Esophagus (tissue), 2 donors: ENCODE measurements around the gene SPAG7. TPM values are rescaled to one million over a fixed set of nuclear protein-coding genes. Genes with fewer than 3 reads are reported as not detected.

ENCODE experiments used
- H3K27ac ChIP-seq, 2 donors: one replicate each; pipeline ENCODE4 v1.5.1; 2013; ENCODE audit warnings: low read depth in 2 of 2, mild to moderate bottlenecking in 2 of 2, inconsistent platforms in 1 of 2, low read length in 1 of 2, moderate library complexity in 1 of 2
- H3K27me3 ChIP-seq, 2 donors: one replicate each; pipeline ENCODE4 v1.6.1; 2013; ENCODE audit warnings: low read length in 2 of 2, control low read depth in 1 of 2, mild to moderate bottlenecking in 1 of 2; ENCODE audit not compliant: insufficient read depth in 2 of 2, control insufficient read depth in 1 of 2
- H3K36me3 ChIP-seq, 2 donors: one replicate each; pipeline ENCODE4 v1.6.1; 2013; ENCODE audit warnings: low read length in 1 of 2; ENCODE audit not compliant: control insufficient read depth in 2 of 2, insufficient read depth in 2 of 2
- H3K4me1 ChIP-seq, 2 donors: one replicate each; pipeline ENCODE4 v1.6.1; 2013; ENCODE audit warnings: low read length in 1 of 2; ENCODE audit not compliant: control insufficient read depth in 2 of 2, insufficient read depth in 2 of 2
- H3K4me3 ChIP-seq, 2 donors: one replicate each; pipeline ENCODE4 v1.5.1; 2013; ENCODE audit warnings: low read length in 2 of 2, mild to moderate bottlenecking in 2 of 2, low read depth in 1 of 2, moderate library complexity in 1 of 2
- H3K9me3 ChIP-seq, 2 donors: one replicate each; pipeline ENCODE4 v1.6.1; 2013; ENCODE audit warnings: mild to moderate bottlenecking in 2 of 2, low read depth in 1 of 2, low read length in 1 of 2, moderate library complexity in 1 of 2; ENCODE audit not compliant: control insufficient read depth in 2 of 2, insufficient read depth in 1 of 2
- WGBS, 2 donors: extraction: QIAGEN DNeasy Blood & Tissue Kit; methylation state at CpG; one replicate each; pipeline ENCODE4 v1.1.7; 2013; 5-methylcytosine and 5-hydroxymethylcytosine counted together
- polyA plus RNA-seq, 2 donors: library from polyadenylated mRNA; stranded (reverse); fragments of 200-250 nt; gene quantifications; one replicate each; pipeline ENCODE4 v1.2.3, GENCODE V29; 2013
- donor health status: healthy with polysubstance abuse.
- donor health status: Bipolar disorder and iron deficiency.

Gene SPAG7
- polyA plus RNA-seq, 2 donors: 48.9 to 56.4 TPM

GRCh38 chr17:4978726-4979125 lies 11.1 kb upstream of the SPAG7 start:
- Histone ChIP-seq H3K27me3 (no peaks in the 10 kb centered on the region), H3K27ac (no peak overlapping the region), H3K4me1 (peaks cover 0 to 3% of the 10 kb centered on the region in 2 donors), H3K4me3 (no peak overlapping the region), H3K9me3 (no peaks in the 10 kb centered on the region), H3K36me3 (peaks cover 20 to 39% of the 10 kb centered on the region in 2 donors)

- no peak overlapping the region for H3K27ac ChIP-seq
Measured at GRCh38 chr17:4974115-4974670, 6.6 kb upstream of the SPAG7 start.

GRCh38 chr17:4973256-4974114 lies 5.9 kb upstream of the SPAG7 start:
- Histone ChIP-seq H3K9me3 (no peaks in the 10 kb centered on the region), H3K27ac (no peak overlapping the region), H3K4me1 (peaks cover 6 to 10% of the 10 kb centered on the region in 2 donors), H3K4me3 (no peak overlapping the region), H3K27me3 (no peaks in the 10 kb centered on the region), H3K36me3 (peaks cover 12 to 40% of the 10 kb centered on the region in 2 donors)
- WGBS, 2 donors: 86 to 92% methylated on average over 10 of the region's 10 CpGs

More at GRCh38 chr17:4974115-4974670, 6.6 kb upstream of the SPAG7 start:
- Histone ChIP-seq H3K9me3 (no peaks in the 10 kb centered on the region), H3K27me3 (no peaks in the 10 kb centered on the region), H3K4me3 (no peak overlapping the region), H3K4me1 (peaks cover 0 to 3% of the 10 kb centered on the region in 2 donors), H3K36me3 (peaks cover 18 to 44% of the 10 kb centered on the region in 2 donors)
- 85 to 87% methylated on average over 9 of the region's 9 CpGs for WGBS, 2 donors

GRCh38 chr17:4972752-4973151 lies 5.1 kb upstream of the SPAG7 start:
- H3K27ac ChIP-seq: no peak overlapping the region

GRCh38 chr17:4972322-4972721 lies 4.7 kb upstream of the SPAG7 start:
- no peak overlapping the region for H3K4me3 ChIP-seq
- peaks cover 9 to 15% of the 10 kb centered on the region in 2 donors for H3K4me1 ChIP-seq
- peaks cover 7 to 32% of the 10 kb centered on the region in 2 donors for H3K36me3 ChIP-seq
- no peak overlapping the region for H3K27ac ChIP-seq
- WGBS, 2 donors: 92 to 94% methylated on average over 10 to 12 of the region's 12 CpGs
- no peaks in the 10 kb centered on the region for H3K27me3 ChIP-seq
- H3K9me3 ChIP-seq: no peaks in the 10 kb centered on the region

More at GRCh38 chr17:4972752-4973151, 5.1 kb upstream of the SPAG7 start:
- no peaks in the 10 kb centered on the region for H3K9me3 ChIP-seq
- WGBS, 2 donors: 81 to 88% methylated on average over 12 of the region's 12 CpGs
- no peak overlapping the region for H3K4me3 ChIP-seq
- no peaks in the 10 kb centered on the region for H3K27me3 ChIP-seq
- H3K36me3 ChIP-seq: peaks cover 7 to 35% of the 10 kb centered on the region in 2 donors
- peaks cover 9 to 15% of the 10 kb centered on the region in 2 donors for H3K4me1 ChIP-seq

GRCh38 chr17:4971826-4972225 lies 4.2 kb upstream of the SPAG7 start:
- 85 to 86% methylated on average over 6 of the region's 6 CpGs for WGBS, 2 donors
- H3K27ac ChIP-seq: no peak overlapping the region

GRCh38 chr17:4970273-4970672 lies 2.7 kb upstream of the SPAG7 start:
- H3K4me1 ChIP-seq: peaks cover 9 to 18% of the 10 kb centered on the region in 2 donors

More at GRCh38 chr17:4971826-4972225, 4.2 kb upstream of the SPAG7 start:
- no peaks in the 10 kb centered on the region for H3K27me3 ChIP-seq
- peaks cover 9 to 15% of the 10 kb centered on the region in 2 donors for H3K4me1 ChIP-seq
- H3K36me3 ChIP-seq: peaks cover 7 to 29% of the 10 kb centered on the region in 2 donors
- H3K4me3 ChIP-seq: no peak overlapping the region
- no peaks in the 10 kb centered on the region for H3K9me3 ChIP-seq

GRCh38 chr17:4969551-4970173 lies 2.0 kb upstream of the SPAG7 start:
- Histone ChIP-seq H3K27me3 (no peaks in the 10 kb centered on the region), H3K9me3 (no peaks in the 10 kb centered on the region), H3K36me3 (peaks cover 5 to 31% of the 10 kb centered on the region in 2 donors), H3K4me1 (peaks cover 9 to 18% of the 10 kb centered on the region in 2 donors), H3K4me3 (no peak overlapping the region), H3K27ac (peak overlapping the region; percentile 87 to 99)
- WGBS, 2 donors: 75 to 79% methylated on average over 16 of the region's 16 CpGs

More at GRCh38 chr17:4970273-4970672, 2.7 kb upstream of the SPAG7 start:
- Histone ChIP-seq H3K36me3 (peaks cover 7 to 29% of the 10 kb centered on the region in 2 donors), H3K9me3 (no peaks in the 10 kb centered on the region), H3K27me3 (no peaks in the 10 kb centered on the region), H3K4me3 (no peak overlapping the region), H3K27ac (peak overlapping the region in 1 of 2 donors; percentile 8)
- 93 to 97% methylated on average over 8 of the region's 8 CpGs for WGBS, 2 donors

- 59 to 74% methylated on average over 15 of the region's 15 CpGs for WGBS, 2 donors
- H3K4me1 ChIP-seq: peaks cover 9 to 18% of the 10 kb centered on the region in 2 donors
- H3K27me3 ChIP-seq: no peaks in the 10 kb centered on the region
- H3K36me3 ChIP-seq: peaks cover 0 to 27% of the 10 kb centered on the region in 2 donors
- H3K9me3 ChIP-seq: no peaks in the 10 kb centered on the region
- H3K4me3 ChIP-seq: peak overlapping the region; percentile 20 to 65
- peak overlapping the region; percentile 87 to 99 for H3K27ac ChIP-seq
Measured at GRCh38 chr17:4969047-4969550, 1.5 kb upstream of the SPAG7 start.
